ENCODE results near the gene PWP2. TPM values are rescaled to one million over a fixed set of nuclear protein-coding genes. Genes with fewer than 3 reads are reported as not detected.
"Not testable (repeated sequence)": the region's sequence is repeated elsewhere in the genome, so short reads cannot be mapped to it uniquely, and the experiment has no call there.

Gene PWP2
- total RNA-seq, 2 experiments from 2014 or later: 18.6 to 22.5 TPM

- H3K4me3 Mint-ChIP-seq; H3K27ac Mint-ChIP-seq; H3K4me1 Mint-ChIP-seq; DNase-seq; CTCF ChIA-PET; POLR2A ChIA-PET; H3K27me3 Mint-ChIP-seq; H3K9me3 Mint-ChIP-seq; H3K36me3 Mint-ChIP-seq (ENCODE audit: low read depth): not testable (repeated sequence)
Measured at GRCh38 chr21:44107589-44107988, 390 bp downstream of the PWP2 start.

GRCh38 chr21:44113702-44114371, 6.6 kb downstream of the PWP2 start:
- H3K4me3 Mint-ChIP-seq; CTCF ChIA-PET; H3K4me1 Mint-ChIP-seq; H3K27me3 Mint-ChIP-seq; H3K36me3 Mint-ChIP-seq (ENCODE audit: low read depth); H3K27ac Mint-ChIP-seq; H3K9me3 Mint-ChIP-seq; POLR2A ChIA-PET: not testable (repeated sequence)
- peak; percentile 21 for DNase-seq

GRCh38 chr21:44122131-44122530, 14.9 kb downstream of the PWP2 start:
- CTCF ChIA-PET; H3K4me3 Mint-ChIP-seq; H3K4me1 Mint-ChIP-seq; H3K9me3 Mint-ChIP-seq; H3K27ac Mint-ChIP-seq; H3K36me3 Mint-ChIP-seq (ENCODE audit: low read depth); DNase-seq; POLR2A ChIA-PET; H3K27me3 Mint-ChIP-seq: not testable (repeated sequence)

GRCh38 chr21:44127827-44128226, 20.6 kb downstream of the PWP2 start:
- H3K4me1 Mint-ChIP-seq; CTCF ChIA-PET; H3K9me3 Mint-ChIP-seq; H3K4me3 Mint-ChIP-seq; POLR2A ChIA-PET; H3K36me3 Mint-ChIP-seq (ENCODE audit: low read depth); H3K27me3 Mint-ChIP-seq; DNase-seq; H3K27ac Mint-ChIP-seq: not testable (repeated sequence)

GRCh38 chr21:44133715-44134057, 26.5 kb downstream of the PWP2 start:
- DNase-seq; CTCF ChIA-PET; POLR2A ChIA-PET; H3K27ac Mint-ChIP-seq; H3K36me3 Mint-ChIP-seq (ENCODE audit: low read depth); H3K27me3 Mint-ChIP-seq; H3K4me1 Mint-ChIP-seq; H3K9me3 Mint-ChIP-seq: not testable (repeated sequence)
- H3K4me3 Mint-ChIP-seq: peak overlapping the region; percentile 57

GRCh38 chr21:44134732-44135131, 27.5 kb downstream of the PWP2 start:
- H3K4me1 Mint-ChIP-seq; H3K9me3 Mint-ChIP-seq; H3K27me3 Mint-ChIP-seq; H3K36me3 Mint-ChIP-seq (ENCODE audit: low read depth); POLR2A ChIA-PET; CTCF ChIA-PET; H3K4me3 Mint-ChIP-seq; H3K27ac Mint-ChIP-seq; DNase-seq: not testable (repeated sequence)

GRCh38 chr21:44138039-44138438, 30.8 kb downstream of the PWP2 start:
- H3K36me3 Mint-ChIP-seq (ENCODE audit: low read depth); H3K27ac Mint-ChIP-seq; CTCF ChIA-PET; H3K27me3 Mint-ChIP-seq; POLR2A ChIA-PET; H3K9me3 Mint-ChIP-seq; H3K4me3 Mint-ChIP-seq; H3K4me1 Mint-ChIP-seq: not testable (repeated sequence)
- DNase-seq: peak; percentile 55

- Mint-ChIP-seq H3K27ac (peak overlapping the region; percentile 78), H3K4me3 (peak overlapping the region; percentile 37)
- H3K36me3 Mint-ChIP-seq (ENCODE audit: low read depth); H3K9me3 Mint-ChIP-seq; H3K27me3 Mint-ChIP-seq; CTCF ChIA-PET; H3K4me1 Mint-ChIP-seq; DNase-seq; POLR2A ChIA-PET: not testable (repeated sequence)
Measured at GRCh38 chr21:44139787-44140551, 32.8 kb downstream of the PWP2 start.

- CTCF ChIA-PET; H3K36me3 Mint-ChIP-seq (ENCODE audit: low read depth); H3K27me3 Mint-ChIP-seq; DNase-seq; H3K27ac Mint-ChIP-seq; H3K4me1 Mint-ChIP-seq; H3K4me3 Mint-ChIP-seq; H3K9me3 Mint-ChIP-seq; POLR2A ChIA-PET: not testable (repeated sequence)
Measured at GRCh38 chr21:44140552-44140932, 33.3 kb downstream of the PWP2 start.

GRCh38 chr21:44142470-44142869, 35.3 kb downstream of the PWP2 start:
- H3K9me3 Mint-ChIP-seq; CTCF ChIA-PET; H3K4me1 Mint-ChIP-seq; POLR2A ChIA-PET; H3K4me3 Mint-ChIP-seq; DNase-seq; H3K27ac Mint-ChIP-seq; H3K36me3 Mint-ChIP-seq (ENCODE audit: low read depth); H3K27me3 Mint-ChIP-seq: not testable (repeated sequence)

- CTCF ChIA-PET; H3K4me1 Mint-ChIP-seq; H3K9me3 Mint-ChIP-seq; H3K36me3 Mint-ChIP-seq (ENCODE audit: low read depth); POLR2A ChIA-PET; H3K27me3 Mint-ChIP-seq; H3K27ac Mint-ChIP-seq; H3K4me3 Mint-ChIP-seq: not testable (repeated sequence)
- DNase-seq: peak; percentile 43
Measured at GRCh38 chr21:44143380-44143779, 36.2 kb downstream of the PWP2 start.

- CTCF ChIA-PET; H3K36me3 Mint-ChIP-seq (ENCODE audit: low read depth); H3K4me1 Mint-ChIP-seq; H3K27me3 Mint-ChIP-seq; POLR2A ChIA-PET; DNase-seq; H3K9me3 Mint-ChIP-seq; H3K4me3 Mint-ChIP-seq: not testable (repeated sequence)
- peak overlapping the region; percentile 44 for H3K27ac Mint-ChIP-seq
Measured at GRCh38 chr21:44143996-44144395, 36.8 kb downstream of the PWP2 start.

GRCh38 chr21:44144784-44145602, 37.8 kb downstream of the PWP2 start:
- H3K27me3 Mint-ChIP-seq; POLR2A ChIA-PET; H3K4me3 Mint-ChIP-seq; H3K9me3 Mint-ChIP-seq; H3K27ac Mint-ChIP-seq; H3K36me3 Mint-ChIP-seq (ENCODE audit: low read depth); DNase-seq; H3K4me1 Mint-ChIP-seq; CTCF ChIA-PET: not testable (repeated sequence)

GRCh38 chr21:44145616-44146015, 38.4 kb downstream of the PWP2 start:
- H3K27me3 Mint-ChIP-seq, DNase-seq, POLR2A ChIA-PET: not testable (repeated sequence)

More at GRCh38 chr21:44145616-44146015, 38.4 kb downstream of the PWP2 start:
- H3K27ac Mint-ChIP-seq; H3K4me3 Mint-ChIP-seq; H3K9me3 Mint-ChIP-seq; H3K36me3 Mint-ChIP-seq (ENCODE audit: low read depth); H3K4me1 Mint-ChIP-seq; CTCF ChIA-PET: not testable (repeated sequence)
